Neural progenitor cell (in vitro differentiated cells): Measurements from ENCODE around the gene EPB41L4B. TPM values are rescaled to one million over a fixed set of nuclear protein-coding genes. Genes with fewer than 3 reads are reported as not detected.

Experiments used
- DNase-seq: peaks from one replicate; pipeline ENCODE4 v3.0.0-alpha.2; 2016; ENCODE audit warnings: low spot score
- H2AFZ ChIP-seq: fragments of 200-600 bp; sonication (generic); replicated peaks from 2 replicates; pipeline ENCODE4 v1.6.1; 2016; ENCODE audit warnings: antibody characterized with exemption
- H3F3A ChIP-seq: fragments of 200-600 bp; sonication (generic); 2 replicates; pipeline ENCODE4 v1.6.1; 2016; ENCODE audit warnings: antibody characterized with exemption, low read depth
- H3K27ac ChIP-seq: fragments of 200-600 bp; sonication (generic); 2 replicates; pipeline ENCODE4 v1.5.1; 2016; ENCODE audit warnings: mild to moderate bottlenecking
- H3K27me3 ChIP-seq: fragments of 200-600 bp; sonication (generic); 2 replicates; pipeline ENCODE4 v1.6.1; 2016; ENCODE audit warnings: mild to moderate bottlenecking, moderate library complexity
- H3K36me3 ChIP-seq: fragments of 200-600 bp; sonication (generic); 2 replicates; pipeline ENCODE4 v1.5.1; 2016
- H3K4me1 ChIP-seq: fragments of 200-600 bp; sonication (generic); 2 replicates; pipeline ENCODE4 v1.6.1; 2016; ENCODE audit warnings: mixed run types
- H3K4me2 ChIP-seq: fragments of 200-600 bp; sonication (generic); 2 replicates; pipeline ENCODE4 v1.6.1; 2016
- H3K4me3 ChIP-seq: fragments of 200-600 bp; sonication (generic); 2 replicates; pipeline ENCODE4 v1.5.1; 2016
- H3K79me2 ChIP-seq: fragments of 200-600 bp; sonication (generic); 2 replicates; pipeline ENCODE4 v1.6.1; 2016; ENCODE audit warnings: low read depth
- H3K9ac ChIP-seq: fragments of 200-600 bp; sonication (generic); 2 replicates; pipeline ENCODE4 v1.6.1; 2016
- H3K9me3 ChIP-seq: fragments of 200-600 bp; sonication (generic); 2 replicates; pipeline ENCODE4 v1.5.1; 2016; ENCODE audit warnings: low read depth
- H4K20me1 ChIP-seq: fragments of 200-600 bp; sonication (generic); 2 replicates; pipeline ENCODE4 v1.6.1; 2016; ENCODE audit warnings: low read depth
- H3K27ac Mint-ChIP-seq: 3 replicates; pipeline ENCODE4 v1.8.0; 2021; ENCODE audit warnings: mixed read lengths
- H3K27me3 Mint-ChIP-seq: 2 replicates; pipeline ENCODE4 v1.8.0; 2022; ENCODE audit warnings: low read depth, mild to moderate bottlenecking, inconsistent platforms, moderate library complexity, mixed read lengths; ENCODE audit not compliant: insufficient read depth
- H3K36me3 Mint-ChIP-seq: 3 replicates; pipeline ENCODE4 v1.8.0; 2021; ENCODE audit warnings: mixed read lengths
- H3K4me1 Mint-ChIP-seq: 3 replicates; pipeline ENCODE4 v1.8.0; 2021; ENCODE audit warnings: mixed read lengths
- H3K4me3 Mint-ChIP-seq: 3 replicates; pipeline ENCODE4 v1.8.0; 2021; ENCODE audit warnings: mild to moderate bottlenecking, moderate library complexity, mixed read lengths
- H3K9me3 Mint-ChIP-seq: 3 replicates; pipeline ENCODE4 v1.8.0; 2020; ENCODE audit warnings: mixed read lengths
- CTCF ChIP-seq: fragments of 200-600 bp; sonication (generic); IDR thresholded peaks from 2 replicates; pipeline ENCODE4 v1.5.1; 2017; ENCODE audit warnings: antibody characterized with exemption, mild to moderate bottlenecking
- EZH2 ChIP-seq: fragments of 200-600 bp; sonication (generic); IDR thresholded peaks from 2 replicates; pipeline ENCODE4 v1.6.1; 2017; ENCODE audit warnings: antibody characterized with exemption, mild to moderate bottlenecking, moderate library complexity
- EZH2phosphoT487 ChIP-seq: fragments of 200-600 bp; sonication (generic); IDR thresholded peaks from 2 replicates; pipeline ENCODE4 v1.6.1; 2017; ENCODE audit warnings: antibody characterized with exemption
- total RNA-seq: library from RNA; depleted of rRNA; stranded (reverse); fragments of >200 nt; gene quantifications from 2 replicates; pipeline ENCODE4 v1.2.3, GENCODE V29; 2015; ENCODE audit warnings: low replicate concordance

Gene EPB41L4B
- total RNA-seq, 1 donor from 2014 or later, result 6.2 TPM

GRCh38 chr9:109141375-109141774 lies 179.5 kb downstream of the EPB41L4B start:
- H3K4me3 Mint-ChIP-seq, result no peak overlapping the region
- Histone ChIP-seq H3K9ac (no peak overlapping the region), H3K4me2 (no peak overlapping the region), H3K27ac (no peak overlapping the region), H3K36me3 (no peaks in the 10 kb centered on the region), H2AFZ (no peak overlapping the region), H3K79me2 (no peaks in the 10 kb centered on the region), H4K20me1 (no peaks in the 10 kb centered on the region), H3K4me1 (peaks cover 11% of the 10 kb centered on the region), H3K9me3 (no peaks in the 10 kb centered on the region), H3K27me3 (no peaks in the 10 kb centered on the region), H3F3A (no peaks in the 10 kb centered on the region), H3K4me3 (no peak overlapping the region)
- no peaks in the 10 kb centered on the region for H3K27me3 Mint-ChIP-seq
- H3K9me3 Mint-ChIP-seq, result no peaks in the 10 kb centered on the region
- H3K4me1 Mint-ChIP-seq, result no peaks in the 10 kb centered on the region
- DNase-seq, result peak; percentile 3
- H3K27ac Mint-ChIP-seq, result no peak overlapping the region
- TF ChIP-seq CTCF (no peak), EZH2phosphoT487 (no peak), EZH2 (no peak)
- no peaks in the 10 kb centered on the region for H3K36me3 Mint-ChIP-seq

- no peaks in the 10 kb centered on the region for H3K27me3 Mint-ChIP-seq
- H3K36me3 Mint-ChIP-seq, result no peaks in the 10 kb centered on the region
- DNase-seq, result no peak
- Histone ChIP-seq H4K20me1 (no peaks in the 10 kb centered on the region), H3F3A (no peaks in the 10 kb centered on the region), H3K9me3 (no peaks in the 10 kb centered on the region), H3K4me2 (no peak overlapping the region), H3K27ac (no peak overlapping the region), H3K9ac (no peak overlapping the region), H3K4me1 (peaks cover 11% of the 10 kb centered on the region), H3K27me3 (no peaks in the 10 kb centered on the region), H3K79me2 (no peaks in the 10 kb centered on the region), H3K4me3 (no peak overlapping the region), H2AFZ (no peak overlapping the region), H3K36me3 (no peaks in the 10 kb centered on the region)
- no peaks in the 10 kb centered on the region for H3K9me3 Mint-ChIP-seq
- no peak for TF ChIP-seq EZH2
- no peak for TF ChIP-seq EZH2phosphoT487
- no peak for TF ChIP-seq CTCF
- H3K4me3 Mint-ChIP-seq, result no peak overlapping the region
- no peak overlapping the region for H3K27ac Mint-ChIP-seq
- no peaks in the 10 kb centered on the region for H3K4me1 Mint-ChIP-seq
Observed at GRCh38 chr9:109139851-109140250, 181.0 kb downstream of the EPB41L4B start.

GRCh38 chr9:109138421-109138820 lies 182.4 kb downstream of the EPB41L4B start:
- H3K4me3 ChIP-seq, result no peak overlapping the region
- H3K9ac ChIP-seq, result no peak overlapping the region
- no peaks in the 10 kb centered on the region for H3F3A ChIP-seq
- H3K79me2 ChIP-seq, result no peaks in the 10 kb centered on the region
- no peak overlapping the region for H3K4me2 ChIP-seq
- H3K9me3 Mint-ChIP-seq, result no peaks in the 10 kb centered on the region
- no peak for DNase-seq
- H3K4me1 ChIP-seq, result peaks cover 11% of the 10 kb centered on the region
- H4K20me1 ChIP-seq, result no peaks in the 10 kb centered on the region
- no peak overlapping the region for H2AFZ ChIP-seq
- no peaks in the 10 kb centered on the region for H3K4me1 Mint-ChIP-seq
- H3K9me3 ChIP-seq, result no peaks in the 10 kb centered on the region
- H3K36me3 ChIP-seq, result no peaks in the 10 kb centered on the region
- H3K36me3 Mint-ChIP-seq, result no peaks in the 10 kb centered on the region
- TF ChIP-seq EZH2phosphoT487 (no peak), CTCF (no peak), EZH2 (no peak)
- H3K4me3 Mint-ChIP-seq, result no peak overlapping the region
- H3K27me3 Mint-ChIP-seq, result no peaks in the 10 kb centered on the region
- H3K27me3 ChIP-seq, result no peaks in the 10 kb centered on the region
- H3K27ac ChIP-seq, result no peak overlapping the region
- H3K27ac Mint-ChIP-seq, result no peak overlapping the region
